Kidney glomerular epithelial cell (primary cell): ENCODE measurements around the gene ABHD15.
"Not testable (repeated sequence)": the region's sequence is repeated elsewhere in the genome, so short reads cannot be mapped to it uniquely, and the experiment has no call there.

Experiments
- DNase-seq: peaks from one replicate; lab custom pipeline; 2025; lab: John Stamatoyannopoulos, UW

Gene ABHD15

DNA sequence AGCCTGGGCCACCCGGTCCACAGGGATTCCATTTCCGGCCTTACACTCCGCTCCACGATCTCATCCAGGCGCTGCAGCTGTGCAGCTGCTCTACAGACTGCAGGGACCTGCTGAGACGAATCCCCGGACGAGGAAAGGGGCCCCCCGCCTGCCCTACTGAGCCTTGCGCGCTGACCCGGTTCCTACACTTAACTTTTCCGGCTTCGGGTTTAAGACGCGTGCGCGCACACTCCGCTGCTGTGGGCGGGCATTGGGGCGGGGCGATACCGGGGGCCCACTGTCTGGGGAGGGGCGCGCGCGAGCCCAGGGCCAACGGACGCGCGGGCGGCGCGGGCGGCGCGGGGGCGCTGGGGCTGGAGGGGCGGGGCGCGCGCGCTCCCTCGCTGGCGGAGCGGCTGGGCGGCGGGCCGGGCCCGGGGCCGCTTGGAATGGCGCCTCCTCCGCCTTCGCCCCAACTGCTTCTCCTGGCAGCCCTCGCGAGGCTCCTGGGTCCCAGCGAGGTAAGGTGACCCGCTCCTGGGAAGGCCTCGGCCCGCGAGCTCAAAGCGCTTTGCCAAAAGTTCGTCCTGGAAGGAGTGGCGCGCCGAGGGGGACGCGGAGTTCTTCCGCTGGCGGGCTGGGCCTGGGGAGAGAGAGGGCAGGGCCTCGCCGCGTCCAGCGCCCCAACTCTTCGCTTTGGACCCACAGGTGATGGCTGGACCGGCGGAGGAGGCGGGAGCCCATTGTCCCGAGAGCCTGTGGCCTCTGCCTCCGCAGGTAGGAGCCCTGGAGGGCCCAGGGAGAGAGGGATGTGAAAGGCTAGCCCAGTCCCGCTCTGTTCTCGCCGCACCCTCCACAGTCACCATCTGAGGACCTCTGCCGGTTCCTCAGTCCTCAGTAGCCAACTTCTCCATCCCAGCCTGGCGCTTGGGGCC is 1.8 kb upstream of the ABHD15 start, which contains the start of gene TP53I13:
TP53I13 (plus strand) TSS at position 371 of the 914 bp plus-strand sequence; CDS start at position 429, 58 bp downstream.
- peak; percentile 58 for DNase-seq

- peak; percentile 29 for DNase-seq
Observed at GRCh38 chr17:29567554-29568330, 905 bp upstream of the ABHD15 start.

DNA sequence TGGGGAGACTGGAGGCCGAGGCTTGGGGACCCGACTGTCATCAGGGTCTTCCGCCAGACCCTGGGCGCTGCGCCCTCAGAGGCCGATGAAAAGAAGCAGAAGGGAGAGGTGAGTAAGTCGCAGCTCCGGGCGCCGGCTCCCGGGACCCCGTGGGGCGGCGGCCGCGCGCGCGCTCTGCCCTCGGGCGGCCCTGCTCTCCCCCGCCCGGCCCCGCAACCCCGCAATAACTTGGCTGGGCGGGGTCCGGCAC is 392 bp upstream of the ABHD15 start:
- no peak for DNase-seq

DNA sequence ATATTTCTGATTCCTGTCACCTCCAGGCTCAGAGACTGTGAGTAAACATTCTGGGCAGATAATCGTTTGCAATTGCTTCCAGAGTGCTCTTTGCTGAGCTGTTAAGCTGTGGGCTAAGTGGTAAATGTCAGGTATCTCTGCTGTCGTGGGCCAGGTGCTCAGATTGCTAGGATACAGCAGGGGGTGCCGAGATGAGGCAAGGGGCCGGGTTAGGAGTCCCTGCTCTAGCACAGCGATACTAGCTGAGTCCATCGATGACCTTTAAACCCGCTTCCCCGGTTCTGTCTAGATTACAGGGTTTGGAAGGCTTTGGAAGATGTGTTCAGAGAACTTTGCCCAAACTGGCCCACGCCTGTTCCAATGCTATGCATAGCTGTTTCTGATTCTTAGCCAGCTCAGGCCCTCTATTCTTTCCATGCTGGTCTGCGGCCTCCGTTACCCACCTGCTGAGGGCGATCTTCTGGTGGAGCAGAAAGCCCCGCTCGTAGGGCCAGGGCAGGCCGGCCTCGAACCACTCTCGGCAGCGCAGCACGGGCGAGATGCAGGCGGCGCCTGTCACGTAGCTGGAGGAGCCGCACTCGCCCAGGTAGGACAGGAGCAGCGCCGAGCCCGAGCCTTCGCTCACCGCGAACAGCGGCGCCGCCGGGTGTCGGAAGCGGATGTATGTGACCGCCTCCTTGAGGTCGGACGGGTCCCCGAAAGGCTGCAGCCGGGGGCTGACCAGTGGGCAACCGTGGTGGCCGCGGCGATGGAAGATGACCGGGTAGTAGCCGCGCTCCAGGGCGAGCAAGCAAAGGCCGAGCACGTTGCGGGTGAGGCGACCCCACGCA is 979 bp downstream of the ABHD15 start:
- no peak for DNase-seq

DNA sequence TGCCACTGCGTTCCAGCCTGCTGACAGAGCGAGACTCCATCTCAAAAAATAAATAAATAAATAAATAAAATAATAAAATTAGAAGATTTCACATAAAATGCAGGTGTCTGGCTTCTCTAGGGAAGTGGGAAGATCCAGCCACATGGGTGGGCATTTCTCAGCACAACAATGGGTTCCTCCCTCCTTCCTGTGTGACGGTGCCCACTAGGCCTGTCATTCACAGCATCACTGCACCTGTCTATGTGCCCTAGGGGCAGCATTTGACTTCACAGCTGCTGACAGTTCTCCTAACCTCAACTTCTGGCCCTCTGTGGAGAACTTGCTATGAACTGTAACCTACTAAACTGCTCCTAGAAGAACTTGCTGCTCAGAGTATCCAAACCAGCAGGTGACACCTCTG is 3.0 kb downstream of the ABHD15 start:
- no peak for DNase-seq

- no peak for DNase-seq
Observed at GRCh38 chr17:29562615-29563014, 4.2 kb downstream of the ABHD15 start.

DNA sequence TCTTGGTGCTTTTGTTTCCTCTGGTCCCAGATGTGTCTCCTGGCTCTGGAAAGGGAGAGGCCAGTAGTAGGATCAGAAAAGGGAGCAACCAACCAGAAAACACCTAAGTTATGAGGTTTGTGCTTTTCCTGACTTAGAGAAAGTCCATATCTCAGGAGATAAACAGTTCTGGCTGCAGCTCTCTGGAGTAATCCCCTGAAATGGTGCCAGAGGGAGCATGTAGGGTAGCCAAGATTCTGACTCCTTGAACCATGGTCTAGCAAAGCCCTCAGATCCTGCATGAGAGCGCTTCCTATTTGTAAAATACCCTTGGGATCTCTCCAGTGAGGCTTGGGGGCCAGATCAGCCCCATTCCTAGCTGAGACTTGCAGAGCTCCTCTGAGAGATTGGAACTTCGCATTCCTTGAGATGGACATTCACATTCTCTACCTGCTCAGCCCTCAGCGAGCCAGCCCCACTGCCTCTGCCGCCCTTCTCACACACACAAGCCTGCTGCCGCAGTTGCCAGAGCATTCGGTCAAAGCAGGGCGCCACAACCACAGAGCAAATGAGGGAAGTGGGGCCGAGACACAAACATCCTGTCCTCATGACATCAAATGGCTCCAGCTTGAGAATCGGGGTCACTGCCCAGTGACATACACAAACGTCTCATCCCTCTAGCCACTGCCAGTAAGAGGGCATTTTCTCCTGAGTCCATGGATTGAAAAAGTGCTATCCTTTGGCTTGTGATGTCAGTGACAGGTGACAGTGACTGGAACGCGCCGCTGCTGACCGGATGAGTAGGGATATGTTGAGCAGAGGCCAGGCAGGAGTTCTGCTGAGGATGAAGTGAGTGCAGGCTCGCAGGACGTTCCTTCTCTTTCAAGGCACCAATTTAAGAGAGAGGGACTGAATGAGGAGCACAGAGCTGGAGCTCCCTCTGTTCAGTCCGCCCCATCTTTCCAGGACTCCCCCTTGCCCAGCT is 5.0 kb downstream of the ABHD15 start:
- DNase-seq, result no peak

- no peak for DNase-seq
Observed at GRCh38 chr17:29560316-29560715, 6.5 kb downstream of the ABHD15 start.

DNA sequence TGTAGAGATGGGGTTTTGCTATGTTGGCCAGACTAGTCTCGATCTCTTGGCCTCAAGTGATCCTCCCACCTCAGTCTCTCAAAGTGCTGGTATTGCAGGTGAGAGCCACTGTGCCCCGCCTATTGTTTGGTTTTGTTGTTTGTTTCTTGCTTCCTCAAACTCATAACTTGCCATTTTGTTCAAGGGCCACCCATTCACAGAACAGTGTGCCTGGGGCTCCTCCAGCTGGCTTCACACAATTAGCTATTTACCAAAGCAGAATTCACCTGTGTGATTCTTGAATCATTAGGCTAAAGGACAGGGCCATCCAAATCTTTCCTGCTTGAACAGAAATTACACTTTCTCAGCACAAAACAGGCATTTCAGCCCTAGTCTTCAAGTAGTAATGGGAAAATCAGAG is 7.2 kb downstream of the ABHD15 start:
- DNase-seq, result no peak

GRCh38 chr17:29558139-29558538 is 8.7 kb downstream of the ABHD15 start:
- not testable (repeated sequence) for DNase-seq

- no peak for DNase-seq
Observed at GRCh38 chr17:29557739-29558116, 9.1 kb downstream of the ABHD15 start.

DNA sequence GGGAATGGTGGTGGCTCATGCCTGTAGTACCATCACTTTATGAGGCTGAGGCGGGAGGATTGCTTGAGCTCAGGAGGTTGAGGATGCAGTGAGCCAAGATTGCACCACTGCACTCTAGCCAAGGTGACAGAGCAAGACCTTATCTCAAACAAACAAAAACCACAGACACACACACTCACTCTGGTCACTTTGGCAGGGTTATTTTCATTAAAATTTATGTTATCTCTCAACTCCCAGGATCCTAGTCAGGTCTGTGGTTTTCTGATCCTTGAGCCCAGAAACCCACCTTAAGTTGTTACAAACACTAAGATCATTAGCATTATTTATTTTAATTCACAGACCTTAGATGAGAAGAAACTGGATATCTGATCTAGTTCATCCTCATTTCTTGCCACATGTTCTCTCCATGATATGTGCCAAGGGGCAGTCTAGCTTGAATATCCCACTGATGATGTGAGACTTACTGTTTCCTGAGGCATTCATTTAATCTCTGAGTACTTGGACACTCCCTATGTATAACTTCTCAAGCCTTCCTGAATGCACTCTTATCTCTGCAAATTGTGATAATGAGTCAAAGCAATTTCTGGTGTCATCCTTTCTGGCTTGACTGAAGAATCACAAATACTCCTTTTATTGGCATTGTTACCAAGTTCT is 9.6 kb downstream of the ABHD15 start:
- DNase-seq, result peak; percentile 95

GRCh38 chr17:29555840-29556239 is 11.0 kb downstream of the ABHD15 start:
- DNase-seq, result peak; percentile 73

GRCh38 chr17:29549177-29549923 is 17.5 kb downstream of the ABHD15 start:
- no peak for DNase-seq

GRCh38 chr17:29546830-29547229 is 20.0 kb downstream of the ABHD15 start:
- no peak for DNase-seq

DNA sequence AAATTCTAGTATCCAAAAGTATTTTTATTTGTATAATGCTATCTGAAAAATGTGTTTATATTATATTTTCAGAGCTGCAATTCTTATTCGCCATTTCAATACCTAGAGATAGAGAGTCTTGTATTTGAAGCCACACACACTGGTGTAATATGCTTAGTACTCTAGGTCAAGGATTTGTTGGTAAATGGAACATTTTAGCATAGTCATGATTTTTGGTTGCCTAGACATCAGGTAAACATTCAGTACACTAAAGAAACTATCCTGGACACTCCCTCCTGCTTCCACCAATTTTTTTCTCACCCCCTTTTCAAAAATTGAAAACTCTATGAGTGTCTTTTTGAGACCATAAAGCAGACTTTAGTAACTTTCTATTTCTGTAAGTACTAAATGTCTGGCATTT is 20.8 kb downstream of the ABHD15 start:
- no peak for DNase-seq

- no peak for DNase-seq
Observed at GRCh38 chr17:29544066-29544465, 22.8 kb downstream of the ABHD15 start.

GRCh38 chr17:29533976-29534375 is 32.9 kb downstream of the ABHD15 start:
- DNase-seq, result no peak

DNA sequence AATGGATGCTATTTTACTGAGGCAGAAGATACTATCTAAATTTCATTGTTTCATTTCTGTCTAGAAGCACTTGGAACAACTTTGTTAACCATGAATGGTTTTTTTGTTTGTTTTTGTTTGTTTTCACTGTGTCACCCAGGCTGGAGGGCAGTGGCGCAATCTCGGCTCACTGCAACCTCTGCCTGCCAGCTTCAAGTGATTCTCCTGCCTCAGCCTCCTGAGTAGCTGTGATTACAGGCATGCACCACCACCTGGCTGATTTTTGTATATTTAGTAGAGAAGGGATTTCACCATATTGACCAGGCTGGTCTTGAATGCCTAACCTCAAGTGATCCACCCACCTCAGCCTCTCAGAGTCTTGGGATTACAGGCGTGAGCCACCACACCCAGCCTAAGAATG is 40.5 kb downstream of the ABHD15 start:
- DNase-seq, result no peak

GRCh38 chr17:29524692-29525091 is 42.1 kb downstream of the ABHD15 start:
- no peak for DNase-seq
